Liver (tissue), 9 donors: ENCODE data around the gene ADAM19. TPM values are rescaled to one million over a fixed set of nuclear protein-coding genes. Genes with fewer than 3 reads are reported as not detected.

ENCODE experiments used
- DNase-seq: peaks from one replicate; pipeline ENCODE4 v3.0.0-alpha.2; 2017; ENCODE audit warnings: low spot score
- H3K27ac ChIP-seq, 2 donors: one replicate each; pipeline ENCODE4 v1.7.0; 2013; ENCODE audit warnings: inconsistent platforms in 2 of 2, low read length in 2 of 2, control low read depth in 1 of 2, low read depth in 1 of 2, mild to moderate bottlenecking in 1 of 2
- H3K27me3 ChIP-seq, 4 donors: one replicate each; pipeline versions ENCODE4 v1.6.1 to v1.7.0; 2013; ENCODE audit warnings: low read length in 3 of 4, inconsistent platforms in 1 of 4, mild to moderate bottlenecking in 1 of 4, moderate library complexity in 1 of 4; ENCODE audit not compliant: control insufficient read depth in 4 of 4, insufficient read depth in 4 of 4
- H3K36me3 ChIP-seq, 4 donors: one replicate each; pipeline versions ENCODE4 v1.6.1 to v1.7.0; 2013; ENCODE audit warnings: low read length in 3 of 4, mild to moderate bottlenecking in 3 of 4, low read depth in 1 of 4, moderate library complexity in 1 of 4; ENCODE audit not compliant: control insufficient read depth in 4 of 4, insufficient read depth in 3 of 4
- H3K4me1 ChIP-seq, 4 donors: one replicate each; pipeline versions ENCODE4 v1.6.1 to v1.7.0; 2013; ENCODE audit warnings: low read length in 3 of 4, mild to moderate bottlenecking in 3 of 4, moderate library complexity in 1 of 4; ENCODE audit not compliant: control insufficient read depth in 4 of 4, insufficient read depth in 4 of 4
- H3K4me3 ChIP-seq, 3 donors: one replicate each; pipeline versions ENCODE4 v1.6.1 to v1.7.0; 2013; ENCODE audit warnings: low read length in 3 of 3, control low read depth in 1 of 3, low read depth in 1 of 3, mild to moderate bottlenecking in 1 of 3
- H3K9ac ChIP-seq, 2 donors: one replicate each; pipeline ENCODE4 v1.7.0; 2013; ENCODE audit warnings: low read length in 2 of 2, mild to moderate bottlenecking in 2 of 2, moderate library complexity in 2 of 2, control low read depth in 1 of 2, low read depth in 1 of 2
- H3K9me3 ChIP-seq, 4 donors: one replicate each; pipeline versions ENCODE4 v1.6.1 to v1.7.0; 2013; ENCODE audit warnings: low read length in 3 of 4; ENCODE audit not compliant: control insufficient read depth in 4 of 4
- GABPA ChIP-seq, 2 donors: IDR thresholded peaks in 1 of 2; conservative IDR thresholded peaks in 1 of 2; 2 replicates each; pipeline ENCODE4 v1.6.1; 2016; ENCODE audit warnings: antibody characterized with exemption in 2 of 2, mild to moderate bottlenecking in 1 of 2, moderate library complexity in 1 of 2
- HNF4A ChIP-seq, 2 donors: conservative IDR thresholded peaks; 2 replicates each; pipeline ENCODE4 v1.6.1; 2016; ENCODE audit warnings: antibody characterized with exemption in 2 of 2, mild to moderate bottlenecking in 2 of 2
- HNF4G ChIP-seq: IDR thresholded peaks from 2 replicates; pipeline ENCODE4 v1.6.1; 2016; ENCODE audit warnings: antibody characterized with exemption
- NR2F2 ChIP-seq: IDR thresholded peaks from 2 replicates; pipeline ENCODE4 v1.6.1; 2016; ENCODE audit warnings: antibody characterized with exemption
- RAD21 ChIP-seq, 2 donors: IDR thresholded peaks; 2 replicates each; pipeline ENCODE4 v1.6.1; 2016; ENCODE audit warnings: antibody characterized with exemption in 2 of 2, mild to moderate bottlenecking in 2 of 2
- RXRA ChIP-seq, 2 donors: IDR thresholded peaks; 2 replicates each; pipeline ENCODE4 v1.6.1; 2017 to 2018; ENCODE audit warnings: antibody characterized with exemption in 2 of 2, mild to moderate bottlenecking in 1 of 2
- SP1 ChIP-seq: IDR thresholded peaks from 2 replicates; pipeline ENCODE4 v1.6.1; 2018; ENCODE audit warnings: antibody characterized with exemption, mild to moderate bottlenecking
- TAF1 ChIP-seq: conservative IDR thresholded peaks from 2 replicates; pipeline ENCODE4 v1.6.1; 2016; ENCODE audit warnings: antibody characterized with exemption, mild to moderate bottlenecking
- WGBS: extraction: QIAGEN DNeasy Blood & Tissue Kit; methylation state at CpG from one replicate; pipeline ENCODE4 v1.1.7; 2013; 5-methylcytosine and 5-hydroxymethylcytosine counted together
- polyA plus RNA-seq, 2 donors: library from polyadenylated mRNA; stranded (reverse) in 1 of 2; unstranded in 1 of 2; fragments of 200-250 nt in 1 of 2; fragments of >200 nt in 1 of 2; fragmentation: Nextera tagmentation in 1 of 2; extraction: Ambion mirVana in 1 of 2; gene quantifications; one replicate each; pipeline versions ENCODE4 v1.2.1 to v1.2.3, GENCODE V29; 2013 to 2015
- total RNA-seq, 2 donors: library from RNA; depleted of rRNA; stranded (reverse); fragments of >200 nt; gene quantifications; one replicate each; pipeline ENCODE4 v1.2.3, GENCODE V29; 2014
- TF ChIP-seq, protein P1 (sequence below): fragments of 150-350 bp; IDR thresholded peaks from 2 replicates; pipeline ENCODE4 v1.5.1; 2017; ENCODE audit warnings: improper control_type of control experiment, low read depth, low read length; ENCODE audit not compliant: missing input control
- TF ChIP-seq, protein P2 (sequence below): IDR thresholded peaks from 2 replicates; pipeline ENCODE4 v1.6.1; 2016; ENCODE audit warnings: antibody characterized with exemption
- TF ChIP-seq, protein P3 (sequence below): IDR thresholded peaks from 2 replicates; pipeline ENCODE4 v1.6.1; 2016; ENCODE audit warnings: antibody characterized with exemption
- TF ChIP-seq, protein P4 (sequence below): IDR thresholded peaks from 2 replicates; pipeline ENCODE4 v1.6.1; 2016; ENCODE audit warnings: antibody characterized with exemption, mild to moderate bottlenecking
- TF ChIP-seq, protein P5 (sequence below): IDR thresholded peaks from 2 replicates; pipeline ENCODE4 v1.6.1; 2016; ENCODE audit warnings: antibody characterized with exemption
- donor health status: healthy.
- donor health status: healthy.
- donor health status: healthy.
- donor health status: healthy.
- donor health status: healthy.

The ADAM19 gene
- total and polyA plus RNA-seq, 4 donors: 2.4 to 7.1 (median 2.9) TPM

DNA sequence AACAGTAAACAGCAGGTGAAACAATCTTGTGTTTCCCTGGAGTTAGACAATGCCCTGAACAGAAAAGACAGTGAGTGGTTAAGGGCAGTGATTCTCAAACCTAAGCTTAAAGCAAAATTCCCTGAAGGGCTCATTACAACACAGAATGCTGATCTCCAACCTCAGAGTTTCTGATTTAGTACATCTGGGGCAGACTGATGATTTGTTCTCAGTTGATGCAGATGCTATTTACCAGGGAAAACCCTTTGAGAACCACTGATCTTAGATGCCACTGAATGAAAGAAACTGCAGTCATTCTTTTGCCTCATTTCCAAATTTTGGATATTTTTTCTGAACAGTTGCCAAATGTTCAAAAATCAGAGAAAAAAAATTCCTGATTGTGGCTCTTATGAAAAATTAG, 18.7 kb upstream of the ADAM19 start:
- no peak for TF ChIP-seq HNF4A (conservative IDR thresholded peaks at IDR 0.05)
- TF ChIP-seq TAF1: no peak
- no peak for TF ChIP-seq GABPA (IDR thresholded peaks at IDR 0.05 in 1 of 2, conservative IDR thresholded peaks at IDR 0.05 in 1 of 2)
- TF ChIP-seq, protein P1, sequence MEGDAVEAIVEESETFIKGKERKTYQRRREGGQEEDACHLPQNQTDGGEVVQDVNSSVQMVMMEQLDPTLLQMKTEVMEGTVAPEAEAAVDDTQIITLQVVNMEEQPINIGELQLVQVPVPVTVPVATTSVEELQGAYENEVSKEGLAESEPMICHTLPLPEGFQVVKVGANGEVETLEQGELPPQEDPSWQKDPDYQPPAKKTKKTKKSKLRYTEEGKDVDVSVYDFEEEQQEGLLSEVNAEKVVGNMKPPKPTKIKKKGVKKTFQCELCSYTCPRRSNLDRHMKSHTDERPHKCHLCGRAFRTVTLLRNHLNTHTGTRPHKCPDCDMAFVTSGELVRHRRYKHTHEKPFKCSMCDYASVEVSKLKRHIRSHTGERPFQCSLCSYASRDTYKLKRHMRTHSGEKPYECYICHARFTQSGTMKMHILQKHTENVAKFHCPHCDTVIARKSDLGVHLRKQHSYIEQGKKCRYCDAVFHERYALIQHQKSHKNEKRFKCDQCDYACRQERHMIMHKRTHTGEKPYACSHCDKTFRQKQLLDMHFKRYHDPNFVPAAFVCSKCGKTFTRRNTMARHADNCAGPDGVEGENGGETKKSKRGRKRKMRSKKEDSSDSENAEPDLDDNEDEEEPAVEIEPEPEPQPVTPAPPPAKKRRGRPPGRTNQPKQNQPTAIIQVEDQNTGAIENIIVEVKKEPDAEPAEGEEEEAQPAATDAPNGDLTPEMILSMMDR: no peak
- TF ChIP-seq, protein P2, sequence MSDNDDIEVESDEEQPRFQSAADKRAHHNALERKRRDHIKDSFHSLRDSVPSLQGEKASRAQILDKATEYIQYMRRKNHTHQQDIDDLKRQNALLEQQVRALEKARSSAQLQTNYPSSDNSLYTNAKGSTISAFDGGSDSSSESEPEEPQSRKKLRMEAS: no peak
- Histone ChIP-seq H3K9ac (no peak overlapping the region), H3K27me3 (no peaks in the 10 kb centered on the region), H3K4me1 (peaks cover 0 to 3% (median 0%) of the 10 kb centered on the region in 4 donors), H3K4me3 (no peak overlapping the region), H3K36me3 (no peaks in the 10 kb centered on the region), H3K27ac (no peak overlapping the region), H3K9me3 (no peaks in the 10 kb centered on the region)
- DNase-seq: no peak

DNA sequence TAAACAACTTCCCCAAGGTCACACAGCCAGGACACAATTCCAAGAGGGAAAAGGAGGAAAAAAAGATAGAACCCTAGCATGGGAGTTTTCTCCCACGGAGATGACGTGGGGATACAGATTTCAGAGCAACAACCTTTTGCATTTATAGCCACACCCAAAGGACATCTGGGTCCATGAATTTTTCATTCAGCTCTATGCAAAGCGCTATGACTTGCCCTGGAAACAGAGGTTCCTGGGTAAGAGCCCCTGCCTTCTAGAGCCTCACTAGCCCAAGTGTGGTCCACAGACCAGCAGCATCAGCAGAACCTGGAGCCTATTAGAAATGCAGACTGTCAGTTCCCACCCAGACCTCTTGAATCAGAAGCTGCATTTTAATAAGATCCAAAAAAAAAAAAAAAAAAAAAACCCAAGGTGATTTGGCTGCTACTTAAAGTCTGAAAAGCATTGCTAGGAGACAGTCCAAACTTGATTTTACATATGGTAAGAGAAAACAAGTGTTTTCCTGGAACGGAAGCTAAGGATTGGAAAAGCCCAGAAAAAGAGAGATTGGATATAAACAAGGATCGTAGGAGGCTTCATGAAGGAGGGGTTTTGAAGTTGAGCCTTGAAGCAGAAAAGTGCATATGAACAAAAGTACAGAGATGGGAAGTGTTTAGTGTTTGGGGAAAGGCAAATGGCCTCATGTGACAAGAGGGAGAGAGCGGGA, 17.6 kb upstream of the ADAM19 start:
- H3K9me3 ChIP-seq: no peaks in the 10 kb centered on the region
- H3K27me3 ChIP-seq: no peaks in the 10 kb centered on the region
- TF ChIP-seq RAD21 (IDR thresholded peaks at IDR 0.05): no peak
- TF ChIP-seq NR2F2: no peak
- no peak for TF ChIP-seq GABPA (IDR thresholded peaks at IDR 0.05 in 1 of 2, conservative IDR thresholded peaks at IDR 0.05 in 1 of 2)
- no peak for TF ChIP-seq SP1
- no peak for TF ChIP-seq HNF4G
- TF ChIP-seq, protein P3, sequence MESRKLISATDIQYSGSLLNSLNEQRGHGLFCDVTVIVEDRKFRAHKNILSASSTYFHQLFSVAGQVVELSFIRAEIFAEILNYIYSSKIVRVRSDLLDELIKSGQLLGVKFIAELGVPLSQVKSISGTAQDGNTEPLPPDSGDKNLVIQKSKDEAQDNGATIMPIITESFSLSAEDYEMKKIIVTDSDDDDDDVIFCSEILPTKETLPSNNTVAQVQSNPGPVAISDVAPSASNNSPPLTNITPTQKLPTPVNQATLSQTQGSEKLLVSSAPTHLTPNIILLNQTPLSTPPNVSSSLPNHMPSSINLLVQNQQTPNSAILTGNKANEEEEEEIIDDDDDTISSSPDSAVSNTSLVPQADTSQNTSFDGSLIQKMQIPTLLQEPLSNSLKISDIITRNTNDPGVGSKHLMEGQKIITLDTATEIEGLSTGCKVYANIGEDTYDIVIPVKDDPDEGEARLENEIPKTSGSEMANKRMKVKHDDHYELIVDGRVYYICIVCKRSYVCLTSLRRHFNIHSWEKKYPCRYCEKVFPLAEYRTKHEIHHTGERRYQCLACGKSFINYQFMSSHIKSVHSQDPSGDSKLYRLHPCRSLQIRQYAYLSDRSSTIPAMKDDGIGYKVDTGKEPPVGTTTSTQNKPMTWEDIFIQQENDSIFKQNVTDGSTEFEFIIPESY: no peak
- no peak for TF ChIP-seq TAF1
- TF ChIP-seq RXRA (IDR thresholded peaks at IDR 0.05): no peak
- H3K9ac ChIP-seq: no peak overlapping the region
- WGBS: 88% methylated on average over 6 of the region's 6 CpGs
- no peak overlapping the region for H3K27ac ChIP-seq
- no peak overlapping the region for H3K4me3 ChIP-seq
- H3K36me3 ChIP-seq: no peaks in the 10 kb centered on the region
- peaks cover 0 to 3% (median 0%) of the 10 kb centered on the region in 4 donors for H3K4me1 ChIP-seq
- DNase-seq: no peak

DNA sequence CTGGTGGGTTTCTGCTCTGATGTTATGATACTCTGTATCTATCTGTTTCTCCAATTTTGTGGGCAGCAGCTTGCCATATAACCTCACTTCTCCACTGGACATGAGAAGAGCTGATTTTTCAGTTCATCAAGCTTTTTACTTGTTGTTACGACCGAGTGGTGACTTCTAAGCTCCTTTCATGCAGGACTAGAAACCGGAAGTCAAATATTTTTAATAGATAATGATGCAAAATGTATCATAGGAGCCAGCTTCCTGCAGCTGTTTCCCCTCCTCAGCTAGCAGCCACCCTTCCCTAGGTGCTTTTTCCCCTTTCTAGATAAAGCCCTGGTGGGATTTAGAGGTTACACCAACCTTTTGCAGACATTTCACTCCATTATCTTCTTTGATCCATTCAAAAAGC, 17.0 kb upstream of the ADAM19 start:
- no peak overlapping the region for H3K4me3 ChIP-seq
- H3K4me1 ChIP-seq: peaks cover 0 to 3% (median 0%) of the 10 kb centered on the region in 4 donors
- H3K9me3 ChIP-seq: no peaks in the 10 kb centered on the region
- H3K36me3 ChIP-seq: no peaks in the 10 kb centered on the region
- no peak overlapping the region for H3K9ac ChIP-seq
- H3K27ac ChIP-seq: no peak overlapping the region
- 60% methylated on average over 3 of the region's 3 CpGs for WGBS
- TF ChIP-seq, protein P3: no peak
- TF ChIP-seq RXRA (IDR thresholded peaks at IDR 0.05) (no peak), GABPA (IDR thresholded peaks at IDR 0.05 in 1 of 2, conservative IDR thresholded peaks at IDR 0.05 in 1 of 2) (no peak), SP1 (no peak), HNF4G (no peak), NR2F2 (peak; percentile 14), RAD21 (IDR thresholded peaks at IDR 0.05) (no peak)
- TF ChIP-seq, protein P4, sequence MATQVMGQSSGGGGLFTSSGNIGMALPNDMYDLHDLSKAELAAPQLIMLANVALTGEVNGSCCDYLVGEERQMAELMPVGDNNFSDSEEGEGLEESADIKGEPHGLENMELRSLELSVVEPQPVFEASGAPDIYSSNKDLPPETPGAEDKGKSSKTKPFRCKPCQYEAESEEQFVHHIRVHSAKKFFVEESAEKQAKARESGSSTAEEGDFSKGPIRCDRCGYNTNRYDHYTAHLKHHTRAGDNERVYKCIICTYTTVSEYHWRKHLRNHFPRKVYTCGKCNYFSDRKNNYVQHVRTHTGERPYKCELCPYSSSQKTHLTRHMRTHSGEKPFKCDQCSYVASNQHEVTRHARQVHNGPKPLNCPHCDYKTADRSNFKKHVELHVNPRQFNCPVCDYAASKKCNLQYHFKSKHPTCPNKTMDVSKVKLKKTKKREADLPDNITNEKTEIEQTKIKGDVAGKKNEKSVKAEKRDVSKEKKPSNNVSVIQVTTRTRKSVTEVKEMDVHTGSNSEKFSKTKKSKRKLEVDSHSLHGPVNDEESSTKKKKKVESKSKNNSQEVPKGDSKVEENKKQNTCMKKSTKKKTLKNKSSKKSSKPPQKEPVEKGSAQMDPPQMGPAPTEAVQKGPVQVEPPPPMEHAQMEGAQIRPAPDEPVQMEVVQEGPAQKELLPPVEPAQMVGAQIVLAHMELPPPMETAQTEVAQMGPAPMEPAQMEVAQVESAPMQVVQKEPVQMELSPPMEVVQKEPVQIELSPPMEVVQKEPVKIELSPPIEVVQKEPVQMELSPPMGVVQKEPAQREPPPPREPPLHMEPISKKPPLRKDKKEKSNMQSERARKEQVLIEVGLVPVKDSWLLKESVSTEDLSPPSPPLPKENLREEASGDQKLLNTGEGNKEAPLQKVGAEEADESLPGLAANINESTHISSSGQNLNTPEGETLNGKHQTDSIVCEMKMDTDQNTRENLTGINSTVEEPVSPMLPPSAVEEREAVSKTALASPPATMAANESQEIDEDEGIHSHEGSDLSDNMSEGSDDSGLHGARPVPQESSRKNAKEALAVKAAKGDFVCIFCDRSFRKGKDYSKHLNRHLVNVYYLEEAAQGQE: no peak
- TF ChIP-seq, protein P5, sequence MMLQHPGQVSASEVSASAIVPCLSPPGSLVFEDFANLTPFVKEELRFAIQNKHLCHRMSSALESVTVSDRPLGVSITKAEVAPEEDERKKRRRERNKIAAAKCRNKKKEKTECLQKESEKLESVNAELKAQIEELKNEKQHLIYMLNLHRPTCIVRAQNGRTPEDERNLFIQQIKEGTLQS: no peak
- no peak for DNase-seq
- no peaks in the 10 kb centered on the region for H3K27me3 ChIP-seq
